T-helper 22 cell (primary cell): ENCODE measurements around the gene TACR2.

ENCODE experiments used
- DNase-seq: peaks from one replicate; pipeline ENCODE4 v3.0.0-alpha.2; 2020; ENCODE audit warnings: low read depth

Gene TACR2

DNA sequence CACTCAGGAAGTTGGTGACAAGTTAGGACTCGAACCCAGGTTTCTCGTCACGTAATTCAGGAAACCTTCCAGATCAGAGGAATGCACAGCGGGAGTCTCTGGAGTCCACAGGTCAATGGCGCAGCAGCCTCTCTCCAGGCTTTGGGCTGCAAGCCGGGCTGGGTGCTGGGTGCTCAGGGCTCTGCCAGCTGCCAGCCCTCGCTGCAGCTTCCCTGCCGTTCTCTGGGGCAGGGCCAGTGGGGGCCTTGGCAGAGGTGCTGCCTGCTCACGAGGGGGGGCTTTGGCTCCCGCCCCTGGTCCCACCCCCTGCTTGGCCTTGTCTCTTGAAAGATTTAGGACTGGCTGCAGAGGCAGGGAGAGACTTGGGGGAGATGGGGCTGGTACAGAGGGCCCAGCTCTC, at the start of gene TACR2:
Gene TACR2 (minus strand): TSS at position 224 of the 400 bp plus-strand sequence. CDS start 595 bp downstream, outside the sequence.
- DNase-seq, result no peak

- DNase-seq, result no peak
Observed at GRCh38 chr10:69466158-69466490, 49.4 kb upstream of the TACR2 start.

- DNase-seq, result no peak
Observed at GRCh38 chr10:69465457-69466157, 48.9 kb upstream of the TACR2 start.

GRCh38 chr10:69464801-69465401, 48.2 kb upstream of the TACR2 start:
- DNase-seq, result no peak

- no peak for DNase-seq
Observed at GRCh38 chr10:69464401-69464800, 47.7 kb upstream of the TACR2 start.

GRCh38 chr10:69463886-69464285, 47.2 kb upstream of the TACR2 start:
- DNase-seq, result no peak

DNA sequence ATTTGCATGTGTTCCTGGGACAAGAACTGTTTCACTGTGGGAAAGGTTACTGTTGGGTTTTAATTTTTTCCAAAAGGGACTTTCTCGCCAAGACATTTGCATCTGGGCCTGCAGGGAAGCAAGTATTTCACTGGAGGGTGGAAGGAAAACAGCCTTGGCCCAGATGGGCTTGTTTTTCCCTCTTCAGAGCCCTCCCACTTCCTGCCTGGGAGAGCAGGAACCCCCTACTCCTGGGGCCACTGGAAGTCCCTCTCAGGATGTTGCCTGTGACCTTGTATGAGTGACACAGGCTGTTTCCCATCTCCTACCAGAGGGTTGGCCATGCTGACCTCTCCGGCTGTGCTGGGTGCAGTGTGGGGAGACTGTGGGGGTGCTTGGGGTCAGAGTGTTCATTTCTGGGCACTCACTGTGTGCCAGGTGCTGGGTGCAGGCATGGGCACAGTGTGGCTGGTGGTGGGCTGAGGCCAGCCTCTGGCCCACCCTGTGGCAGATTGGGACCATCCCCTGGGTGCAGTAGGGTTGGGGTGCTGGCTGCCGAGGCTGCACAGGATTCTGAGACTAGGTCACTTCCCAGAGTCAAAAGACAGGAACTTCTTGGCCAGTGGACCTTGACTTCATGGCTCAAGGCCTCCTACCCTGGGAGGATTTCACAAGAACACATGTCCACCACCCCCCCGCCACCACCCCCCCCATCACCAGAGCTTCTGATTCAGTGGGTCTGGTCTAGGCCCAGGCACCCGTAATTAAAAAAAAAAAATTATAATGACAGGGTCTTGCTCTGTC, 44.7 kb upstream of the TACR2 start:
- no peak for DNase-seq

DNA sequence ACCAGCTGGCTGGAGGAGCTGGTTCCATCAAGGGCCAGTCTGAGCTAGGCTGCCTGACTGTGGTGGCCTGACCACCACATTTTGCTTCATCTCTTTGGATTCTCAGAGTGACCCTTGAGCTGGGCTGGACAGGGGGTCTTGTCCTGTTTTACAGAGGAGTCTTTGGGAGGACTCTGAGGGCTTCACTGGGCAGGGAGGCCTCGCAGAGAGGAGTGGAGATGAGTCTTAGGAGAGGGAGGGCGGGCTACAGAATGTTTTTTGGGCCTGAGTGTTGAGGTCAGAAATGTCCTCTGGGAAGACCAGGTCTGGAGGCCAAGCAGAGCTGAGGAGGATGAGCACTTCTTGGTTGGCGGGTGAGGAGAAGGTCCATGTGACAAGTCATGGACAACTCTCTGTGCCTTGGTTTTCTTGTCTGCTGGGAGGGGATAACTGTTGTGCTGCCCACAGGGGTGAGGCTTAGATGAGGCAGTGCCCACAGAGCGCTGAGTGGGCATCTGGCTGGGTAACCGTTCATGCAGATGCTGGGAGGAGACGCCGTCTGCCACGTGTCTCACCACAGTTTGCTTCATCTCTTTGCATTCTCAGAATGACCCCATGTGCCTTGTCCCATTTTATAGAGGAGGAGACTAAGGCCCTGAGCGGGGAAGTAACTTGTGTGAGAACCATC, 44.0 kb upstream of the TACR2 start:
- DNase-seq, result no peak

DNA sequence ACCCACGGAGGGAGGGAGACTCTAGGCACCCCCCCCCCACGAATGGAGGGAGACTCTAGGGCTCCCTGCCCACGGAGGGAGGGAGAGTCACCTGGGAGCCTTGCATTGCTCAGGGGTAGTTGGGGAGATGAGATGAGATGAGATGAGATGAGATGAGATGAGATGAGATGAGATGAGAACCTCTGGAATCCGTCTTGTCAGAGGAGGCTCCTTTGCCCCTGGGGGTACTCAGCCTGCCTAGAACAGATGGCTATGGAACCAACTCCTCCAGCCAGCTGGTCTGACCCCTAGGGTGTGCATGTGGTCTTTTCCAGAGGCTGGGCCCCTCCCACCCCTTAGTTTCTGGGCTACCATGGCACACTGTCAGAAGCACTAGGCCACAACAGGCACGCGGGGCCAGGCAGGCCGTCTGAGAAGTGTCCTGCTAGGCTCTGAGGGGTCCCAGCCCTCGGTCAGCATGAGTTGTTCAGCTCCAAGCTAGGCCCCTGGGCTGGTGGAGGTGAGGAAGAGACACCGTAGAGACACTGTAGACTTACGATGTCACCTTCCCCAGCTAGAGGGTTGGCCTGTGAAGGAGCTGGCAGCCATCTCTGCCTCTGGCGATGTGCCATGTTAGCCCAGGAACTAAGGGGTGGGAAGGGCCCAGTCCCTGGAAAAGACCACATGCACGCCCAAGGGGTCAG, 43.3 kb upstream of the TACR2 start:
- no peak for DNase-seq

- DNase-seq, result no peak
Observed at GRCh38 chr10:69459101-69459790, 42.5 kb upstream of the TACR2 start.

GRCh38 chr10:69458430-69459100, 41.8 kb upstream of the TACR2 start:
- DNase-seq, result no peak

DNA sequence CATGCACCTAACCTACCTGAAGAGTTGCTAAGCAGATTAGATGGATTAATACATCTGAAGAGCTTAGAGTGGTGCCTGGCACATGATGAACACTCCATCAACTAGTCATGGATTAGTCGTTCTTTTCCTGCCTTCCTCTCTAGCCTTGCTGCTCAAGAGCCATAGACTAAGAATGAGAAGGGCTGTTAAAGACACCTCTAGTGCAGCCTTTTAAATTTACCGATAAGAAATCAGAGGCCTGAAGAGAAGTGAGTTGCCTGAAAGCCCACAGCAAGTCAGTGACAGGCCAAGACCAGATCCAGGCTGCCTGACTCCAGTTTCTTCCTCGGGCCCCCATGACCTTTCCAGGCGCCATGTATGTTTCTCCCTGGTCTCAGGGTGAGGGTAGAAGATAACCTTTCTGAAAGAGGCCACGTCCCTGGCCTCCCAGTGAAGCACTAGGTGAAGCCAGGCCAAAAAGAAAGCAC, 41.1 kb upstream of the TACR2 start:
- no peak for DNase-seq

DNA sequence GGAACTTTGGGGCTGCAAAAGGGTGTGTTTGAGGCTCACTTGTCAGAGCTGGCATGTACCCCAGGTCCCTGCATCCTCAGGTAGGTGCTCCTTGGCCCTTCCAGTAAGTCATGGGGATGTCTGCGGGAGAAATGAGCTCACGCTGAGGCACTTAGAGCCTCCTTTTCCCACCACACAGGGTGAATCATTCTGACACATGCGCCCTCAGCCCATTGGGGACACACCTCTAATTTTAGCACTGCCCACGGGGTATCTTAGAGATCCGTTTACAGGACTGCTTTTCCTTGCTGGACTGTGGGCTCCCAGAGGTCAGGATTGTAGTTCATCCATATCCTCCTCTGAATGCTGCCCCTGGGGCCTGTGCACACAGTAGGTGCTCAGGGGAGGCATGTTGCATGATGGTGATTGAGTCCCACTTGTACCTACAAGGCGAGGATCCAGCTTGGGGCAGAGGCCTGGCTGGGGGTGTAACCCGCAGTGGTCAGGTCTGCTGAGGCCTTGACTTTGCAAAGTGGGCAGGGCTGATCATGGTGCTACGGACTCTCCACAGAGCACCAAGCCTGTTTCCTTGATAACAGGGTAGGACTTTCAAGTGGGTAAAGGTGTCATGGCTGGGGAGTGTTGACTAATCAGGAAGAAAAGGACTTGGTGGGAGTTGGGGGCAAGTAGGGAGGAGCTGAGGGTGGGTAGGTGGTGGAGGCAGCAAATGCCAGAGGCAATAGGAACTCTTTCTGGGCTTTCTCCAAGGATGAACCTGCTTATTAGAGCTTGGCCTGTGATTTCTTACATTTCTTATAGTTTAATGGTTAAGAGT, 40.4 kb upstream of the TACR2 start:
- DNase-seq, result no peak

DNA sequence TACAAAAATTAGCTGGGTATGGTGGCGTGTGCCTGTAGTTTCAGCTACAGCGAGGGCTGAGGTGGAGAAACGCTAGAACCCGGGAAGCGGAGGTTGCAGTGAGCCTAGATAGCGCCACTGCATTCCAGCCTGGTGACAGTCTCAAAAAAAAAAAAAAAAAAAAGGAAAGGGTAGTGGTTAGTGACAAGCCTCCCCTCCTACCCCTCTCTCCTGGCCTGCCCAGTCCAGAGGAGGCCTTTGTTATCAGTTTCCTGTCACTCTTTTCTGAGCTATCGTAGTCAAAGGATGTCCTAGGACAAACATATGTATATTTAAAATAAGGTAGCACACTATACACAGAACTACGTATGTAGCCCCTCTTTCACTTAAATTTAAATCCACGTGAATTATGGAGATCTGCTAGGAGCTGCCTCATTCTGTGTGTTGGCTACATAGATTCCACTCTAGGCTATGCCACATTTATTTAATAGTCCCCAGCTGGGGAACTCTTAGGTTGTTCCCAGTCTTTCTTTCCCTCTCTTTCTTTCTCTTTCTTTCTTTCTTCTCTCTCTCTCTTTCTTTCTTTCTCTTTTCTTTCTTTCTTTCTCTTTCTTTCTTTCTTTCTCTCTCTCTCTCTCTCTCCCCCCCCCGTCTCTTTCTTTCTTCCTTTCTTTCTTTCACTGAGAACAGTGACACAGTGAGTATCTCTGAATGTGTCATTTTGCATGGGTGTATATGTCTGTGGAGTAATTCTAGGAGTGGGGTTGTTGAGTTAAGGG, 38.5 kb upstream of the TACR2 start:
- no peak for DNase-seq

DNA sequence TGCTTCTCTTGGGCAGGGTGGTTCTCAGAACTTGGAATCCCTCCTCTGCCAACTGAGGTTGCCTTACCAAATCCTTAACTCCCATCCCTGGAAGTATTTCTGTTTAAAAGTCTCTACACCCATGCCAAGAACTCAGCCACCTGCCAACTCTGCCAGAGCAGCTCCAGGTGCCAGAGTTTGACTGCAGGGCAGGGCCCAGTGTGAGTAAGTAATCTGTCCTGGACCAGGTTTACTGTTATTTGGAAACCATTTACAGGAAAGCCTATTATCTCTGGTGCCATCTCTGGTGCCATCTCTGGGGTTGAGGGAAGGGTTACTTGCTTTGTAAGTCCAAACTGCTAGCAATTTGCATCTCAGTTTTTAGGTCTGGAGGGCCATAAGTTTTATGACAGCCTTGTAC, 37.1 kb upstream of the TACR2 start:
- DNase-seq, result no peak

DNA sequence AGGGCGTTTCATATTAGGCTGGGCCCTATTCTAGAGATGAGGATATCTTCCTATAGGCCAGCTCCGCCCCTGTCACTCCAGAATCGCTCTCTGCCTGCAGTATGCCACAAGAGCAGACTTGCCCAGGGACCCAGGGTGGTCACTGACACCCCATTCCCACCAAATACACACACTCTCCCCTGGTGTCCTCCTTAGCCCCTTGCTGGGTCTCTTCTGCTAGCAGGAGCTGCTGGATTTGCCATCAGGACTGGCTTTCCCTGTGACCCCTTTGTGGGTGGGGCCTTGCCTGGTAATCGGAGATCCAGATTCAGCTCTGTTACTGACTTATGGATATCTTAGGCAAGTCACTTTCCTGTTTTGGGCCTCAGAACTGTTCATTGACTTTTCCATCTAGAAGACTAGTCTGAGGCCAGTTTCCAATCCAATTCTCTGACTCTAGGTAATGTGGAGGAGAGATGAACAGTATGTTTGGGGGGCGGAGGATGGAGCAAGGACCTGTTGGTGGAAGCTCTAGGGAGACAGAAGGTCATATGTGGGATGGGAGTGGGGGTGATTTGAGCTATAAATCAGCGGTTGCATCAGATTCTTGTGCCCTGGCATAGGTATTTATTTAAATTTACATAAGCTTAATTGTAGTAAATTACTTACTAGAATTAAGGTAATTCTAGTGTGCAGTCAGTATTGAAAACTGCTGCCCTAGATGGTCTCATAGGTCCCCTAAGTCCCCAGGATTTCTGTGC, 36.1 kb upstream of the TACR2 start:
- DNase-seq, result no peak

DNA sequence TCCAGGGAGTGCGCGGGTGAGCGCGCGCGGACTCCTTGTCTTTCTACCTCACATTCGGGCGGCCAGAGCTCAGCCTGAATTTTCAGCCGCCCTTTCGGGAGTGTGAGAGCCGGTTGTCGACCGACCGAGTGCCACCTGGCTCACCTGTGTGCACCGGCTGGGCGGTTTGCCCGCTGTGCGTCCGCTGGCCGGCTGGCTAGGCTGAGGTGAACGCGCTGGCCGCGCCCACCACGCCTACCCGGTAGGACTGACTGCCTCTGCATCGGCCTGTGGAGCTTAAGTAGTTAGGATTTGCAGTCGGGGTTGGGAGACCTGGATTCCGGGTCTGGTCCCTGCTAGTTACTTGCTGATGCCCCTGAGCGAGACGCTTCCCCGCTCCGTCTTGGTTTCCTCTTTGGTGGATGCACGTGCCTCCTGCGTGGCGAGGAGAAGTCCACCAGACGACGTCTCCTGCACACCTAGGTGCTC, 35.1 kb upstream of the TACR2 start:
- no peak for DNase-seq

GRCh38 chr10:69451209-69451783, 34.6 kb upstream of the TACR2 start, which contains the start of gene TSPAN15:
TSPAN15 (plus strand) TSS chr10:69451465; CDS start chr10:69451595, 130 bp downstream.
- peak; percentile 73 for DNase-seq
